ENCODE measurements around the gene AMIGO3. TPM values are rescaled to one million over a fixed set of nuclear protein-coding genes. Genes with fewer than 3 reads are reported as not detected.

The AMIGO3 gene
- total RNA-seq, 2 donors from 2014 or later, result not detected

GRCh38 chr3:49714728-49715550, 4.5 kb downstream of the AMIGO3 start:
- peak; percentile 76 for DNase-seq (ENCODE audit: low spot score)
- intact Hi-C loops (cut with DNase I), result no loop called here

- intact Hi-C loops (cut with DNase I), result no loop called here
- DNase-seq (ENCODE audit: low spot score), result peak; percentile 62
Measured at GRCh38 chr3:49713336-49714105, 6.0 kb downstream of the AMIGO3 start.

- intact Hi-C loops (cut with DNase I), result no loop called here
- DNase-seq (ENCODE audit: low spot score), result peak; percentile 78
Measured at GRCh38 chr3:49712631-49713317, 6.7 kb downstream of the AMIGO3 start.

GRCh38 chr3:49712166-49712565, 7.3 kb downstream of the AMIGO3 start:
- intact Hi-C loops (cut with DNase I), result no loop called here

GRCh38 chr3:49711489-49711888, 8.0 kb downstream of the AMIGO3 start:
- DNase-seq (ENCODE audit: low spot score), result peak; percentile 45
- intact Hi-C loops (cut with DNase I), result no loop called here

More at GRCh38 chr3:49712166-49712565, 7.3 kb downstream of the AMIGO3 start:
- DNase-seq (ENCODE audit: low spot score), result peak; percentile 58

GRCh38 chr3:49709852-49710251, 9.6 kb downstream of the AMIGO3 start:
- intact Hi-C loops (cut with DNase I), result loop anchor here in 1 of 2 donors (10.0 kb wide), 1 partner anchor 195 kb away; the partner anchor contains the start of gene MST1R
- peak; percentile 22 for DNase-seq (ENCODE audit: low spot score)

- no peak for DNase-seq (ENCODE audit: low spot score)
- intact Hi-C loops (cut with DNase I), result loop anchor here in 1 of 2 donors (10.0 kb wide), 1 partner anchor 198 kb away; the partner anchor contains the start of gene MST1R
Measured at GRCh38 chr3:49707113-49707480, 12.4 kb downstream of the AMIGO3 start.

GRCh38 chr3:49706456-49707112, 12.9 kb downstream of the AMIGO3 start:
- intact Hi-C loops (cut with DNase I), result loop anchor here in 1 of 2 donors (10.0 kb wide), 1 partner anchor 198 kb away; the partner anchor contains the start of gene MST1R
- no peak for DNase-seq (ENCODE audit: low spot score)

- no peak for DNase-seq (ENCODE audit: low spot score)
- intact Hi-C loops (cut with DNase I), result loop anchor here in 1 of 2 donors (10.0 kb wide), 1 partner anchor 199 kb away; the partner anchor contains the start of gene MST1R
Measured at GRCh38 chr3:49705390-49705960, 14.0 kb downstream of the AMIGO3 start.

GRCh38 chr3:49704629-49705028, 14.9 kb downstream of the AMIGO3 start:
- intact Hi-C loops (cut with DNase I), result loop anchor here in 1 of 2 donors (5.0 to 10.0 kb wide), 2 partner anchors 138 to 200 kb away; partner anchors contain the start of gene MST1R

GRCh38 chr3:49703956-49704355, 15.5 kb downstream of the AMIGO3 start:
- intact Hi-C loops (cut with DNase I), result loop anchor here in 1 of 2 donors (5.0 to 10.0 kb wide), 2 partner anchors 138 to 201 kb away; partner anchors contain the start of gene MST1R
- no peak for DNase-seq (ENCODE audit: low spot score)

More at GRCh38 chr3:49704629-49705028, 14.9 kb downstream of the AMIGO3 start:
- DNase-seq (ENCODE audit: low spot score), result no peak

GRCh38 chr3:49703443-49703927, 16.0 kb downstream of the AMIGO3 start:
- intact Hi-C loops (cut with DNase I), result loop anchor here in 1 of 2 donors (5.0 to 10.0 kb wide), 2 partner anchors 139 to 201 kb away; partner anchors contain the start of gene MST1R
- no peak for DNase-seq (ENCODE audit: low spot score)

- intact Hi-C loops (cut with DNase I), result loop anchor here in 1 of 2 donors (5.0 to 10.0 kb wide), 2 partner anchors 140 to 202 kb away; partner anchors contain the start of gene MST1R
Measured at GRCh38 chr3:49702672-49703071, 16.8 kb downstream of the AMIGO3 start.

GRCh38 chr3:49701388-49702077, 18.0 kb downstream of the AMIGO3 start:
- intact Hi-C loops (cut with DNase I), result loop anchor here in 1 of 2 donors (5.0 to 10.0 kb wide), 2 partner anchors 141 to 203 kb away; partner anchors contain the start of gene MST1R
- no peak for DNase-seq (ENCODE audit: low spot score)

More at GRCh38 chr3:49702672-49703071, 16.8 kb downstream of the AMIGO3 start:
- DNase-seq (ENCODE audit: low spot score), result no peak

GRCh38 chr3:49700453-49701128, 18.9 kb downstream of the AMIGO3 start:
- no peak for DNase-seq (ENCODE audit: low spot score)
- intact Hi-C loops (cut with DNase I), result loop anchor here in 1 of 2 donors (5.0 to 10.0 kb wide), 2 partner anchors 142 to 204 kb away; partner anchors contain the start of gene MST1R

GRCh38 chr3:49700014-49700413, 19.5 kb downstream of the AMIGO3 start:
- no peak for DNase-seq (ENCODE audit: low spot score)
- intact Hi-C loops (cut with DNase I), result loop anchor here in 1 of 2 donors (5.0 to 10.0 kb wide), 2 partner anchors 142 to 205 kb away; partner anchors contain the start of gene MST1R

Measured in posterior vena cava (tissue), 2 donors.